Erythroblast (primary cell): ENCODE measurements around the gene SERPINH1.

ENCODE experiments used
- GATA1 ChIP-seq: IDR thresholded peaks from 2 replicates; pipeline ENCODE4 v1.6.1; 2011; ENCODE audit warnings: low read depth, mild to moderate bottlenecking, control low read depth, low read length, moderate library complexity
- POLR2A ChIP-seq: IDR thresholded peaks from 2 replicates; pipeline ENCODE4 v1.6.1; 2011; ENCODE audit warnings: mild to moderate bottlenecking, low read length

- TF ChIP-seq POLR2A (no peak), GATA1 (no peak)
Measured at GRCh38 chr11:75565221-75565814, 3.3 kb downstream of the SERPINH1 start.
